Activated naive CD4-positive, alpha-beta T cell treated with anti-CD3 and anti-CD28 coated beads, Interleukin-2, amount 10 ng/mL, durations not matched to agents 7 days and 5 days (primary cell): ENCODE results near the gene FAM228A.

ENCODE experiments used
- CTCF ChIA-PET: fragments of 350-600 bp; sonication (Branson Sonifier 250); formaldehyde crosslinking; loops from one replicate; lab custom pipeline; 2021; ENCODE audit warnings: antibody characterized with exemption; lab: Charles Lee
- DNase-seq: peaks from one replicate; pipeline ENCODE4 v3.0.0-alpha.2; 2020
- H3K27ac Mint-ChIP-seq: one replicate; pipeline ENCODE4 v1.8.0; 2021; ENCODE audit warnings: mild to moderate bottlenecking, moderate library complexity, mixed read lengths
- H3K27me3 Mint-ChIP-seq: one replicate; pipeline ENCODE4 v1.8.0; 2021; ENCODE audit warnings: mild to moderate bottlenecking, mixed read lengths
- H3K36me3 Mint-ChIP-seq: one replicate; pipeline ENCODE4 v1.8.0; 2021; ENCODE audit warnings: mixed read lengths
- H3K4me1 Mint-ChIP-seq: one replicate; pipeline ENCODE4 v1.8.0; 2021; ENCODE audit warnings: mixed read lengths
- H3K4me3 Mint-ChIP-seq: one replicate; pipeline ENCODE4 v1.8.0; 2021; ENCODE audit warnings: mild to moderate bottlenecking, moderate library complexity, mixed read lengths
- H3K9me3 Mint-ChIP-seq: one replicate; pipeline ENCODE4 v1.8.0; 2021; ENCODE audit warnings: mixed read lengths

Gene FAM228A

DNA sequence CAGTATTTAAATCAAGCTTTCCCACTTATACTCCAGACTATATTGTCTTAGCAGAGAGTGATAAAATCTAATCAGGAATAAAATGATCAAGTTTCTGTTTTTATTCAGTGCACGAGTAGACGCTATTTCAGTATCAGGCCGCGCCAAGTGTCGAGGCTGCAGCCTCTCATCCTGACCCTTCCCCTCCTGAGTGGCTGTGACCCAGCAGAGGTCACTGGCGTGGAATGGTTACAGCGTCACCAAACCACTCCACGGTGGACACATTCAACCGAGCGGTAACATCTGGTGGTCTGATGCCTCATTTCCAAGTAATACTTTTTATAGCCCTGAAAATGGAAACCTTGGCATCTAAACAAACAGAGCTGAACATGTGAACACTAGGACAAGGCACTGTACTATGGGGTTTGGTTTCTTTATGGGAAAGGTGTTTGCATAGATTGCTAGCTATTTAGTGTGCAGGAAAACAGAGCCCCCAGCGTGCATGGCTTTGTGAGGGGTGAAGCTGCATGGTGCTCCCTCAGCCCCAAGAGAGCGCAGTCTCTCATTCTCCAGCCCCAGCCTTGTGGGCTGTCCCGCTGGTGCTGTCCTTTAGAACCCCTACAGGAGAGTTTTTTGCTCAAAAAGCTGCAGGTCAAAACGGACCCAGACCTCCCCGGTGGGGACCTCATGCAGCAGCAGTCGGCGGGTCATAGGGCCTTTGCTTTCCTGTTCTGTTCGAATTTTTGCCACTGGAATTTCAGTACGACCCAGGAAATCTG is 28.4 kb downstream of the FAM228A start:
- Mint-ChIP-seq H3K4me3 (no peak overlapping the region), H3K36me3 (peaks cover 40% of the 10 kb centered on the region), H3K9me3 (peaks cover 2% of the 10 kb centered on the region), H3K27me3 (no peaks in the 10 kb centered on the region), H3K27ac (no peak overlapping the region), H3K4me1 (no peaks in the 10 kb centered on the region)
- CTCF ChIA-PET: interaction anchor here (0.6 to 0.9 kb wide), 2 partner anchors 30 to 219 kb away, joined by 3 read pairs; no protein-coding TSS in a partner anchor
- no peak for DNase-seq

DNA sequence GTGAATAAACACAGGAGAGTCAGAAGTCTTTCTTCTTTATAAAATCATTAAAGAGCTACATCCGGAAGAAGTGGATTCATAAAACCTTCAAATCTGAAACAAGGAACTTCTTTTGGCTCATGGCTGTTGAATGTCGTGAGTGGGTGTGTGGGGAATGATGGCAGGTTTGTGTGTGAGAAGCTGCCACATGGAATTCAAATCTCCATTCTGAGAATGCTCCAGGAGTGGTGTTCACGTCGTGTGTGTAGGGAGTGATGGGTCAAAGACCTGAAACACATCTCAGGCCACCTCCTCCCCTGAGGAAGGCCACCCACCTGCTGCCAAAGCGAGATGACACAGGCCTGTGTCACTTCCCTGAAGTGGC is 28.9 kb downstream of the FAM228A start:
- peaks cover 42% of the 10 kb centered on the region for H3K36me3 Mint-ChIP-seq
- no peaks in the 10 kb centered on the region for H3K27me3 Mint-ChIP-seq
- H3K4me1 Mint-ChIP-seq: no peaks in the 10 kb centered on the region
- H3K9me3 Mint-ChIP-seq: peaks cover 2% of the 10 kb centered on the region
- no peak overlapping the region for H3K4me3 Mint-ChIP-seq
- H3K27ac Mint-ChIP-seq: peak overlapping the region; percentile 42
- no peak for DNase-seq
- CTCF ChIA-PET: interaction anchor here (0.6 kb wide), 1 partner anchor 219 kb away, joined by 3 read pairs; no protein-coding TSS in a partner anchor

DNA sequence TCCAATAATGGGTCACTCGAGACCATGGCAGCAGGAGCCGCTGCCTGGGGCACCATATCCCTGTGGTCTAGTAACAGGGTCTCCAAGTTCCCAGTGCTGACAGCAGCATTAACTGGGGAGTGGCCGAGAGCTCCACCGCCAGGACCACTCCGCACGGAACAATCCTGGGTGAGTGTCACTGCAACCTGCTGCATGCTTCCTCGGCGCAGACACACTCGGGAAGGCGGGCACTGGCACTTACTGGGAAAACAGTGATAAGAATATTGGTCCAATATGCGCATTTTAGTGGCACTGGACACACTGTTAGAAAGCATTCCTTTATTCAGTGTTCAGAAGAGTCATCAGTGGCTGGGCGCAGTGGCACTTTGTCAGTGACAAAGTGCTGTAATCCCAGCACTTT is 29.7 kb downstream of the FAM228A start:
- H3K9me3 Mint-ChIP-seq: no peaks in the 10 kb centered on the region

DNA sequence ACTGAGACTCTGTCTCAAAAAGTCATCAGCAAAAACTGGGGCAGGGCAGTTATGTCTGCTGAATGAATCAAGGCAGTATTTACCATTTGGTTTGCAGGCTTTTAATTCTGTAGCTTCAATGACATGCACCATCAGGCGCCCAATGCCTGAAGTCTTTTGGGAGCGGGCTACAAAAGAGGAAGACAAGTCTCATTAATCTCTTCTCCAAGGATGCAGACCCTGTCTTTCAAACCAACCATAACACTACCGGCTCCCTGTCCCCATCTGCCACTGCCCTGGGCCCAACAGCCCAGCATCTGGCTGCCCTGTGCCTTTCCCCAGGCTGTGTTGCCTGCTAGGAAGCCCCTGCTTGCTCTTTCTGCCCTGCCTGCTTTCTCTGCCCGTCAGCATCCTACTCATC is 30.3 kb downstream of the FAM228A start:
- H3K4me1 Mint-ChIP-seq: no peaks in the 10 kb centered on the region
- peak overlapping the region; percentile 78 for H3K27ac Mint-ChIP-seq
- CTCF ChIA-PET: no interaction called here
- H3K36me3 Mint-ChIP-seq: peaks cover 48% of the 10 kb centered on the region
- H3K4me3 Mint-ChIP-seq: no peak overlapping the region
- H3K9me3 Mint-ChIP-seq: no peaks in the 10 kb centered on the region
- DNase-seq: no peak
- H3K27me3 Mint-ChIP-seq: no peaks in the 10 kb centered on the region

More for the DNA sequence above, 29.7 kb downstream of the FAM228A start:
- no peaks in the 10 kb centered on the region for H3K27me3 Mint-ChIP-seq
- no peak overlapping the region for H3K4me3 Mint-ChIP-seq
- H3K4me1 Mint-ChIP-seq: no peaks in the 10 kb centered on the region
- CTCF ChIA-PET: no interaction called here
- H3K27ac Mint-ChIP-seq: no peak overlapping the region
- no peak for DNase-seq
- peaks cover 44% of the 10 kb centered on the region for H3K36me3 Mint-ChIP-seq

DNA sequence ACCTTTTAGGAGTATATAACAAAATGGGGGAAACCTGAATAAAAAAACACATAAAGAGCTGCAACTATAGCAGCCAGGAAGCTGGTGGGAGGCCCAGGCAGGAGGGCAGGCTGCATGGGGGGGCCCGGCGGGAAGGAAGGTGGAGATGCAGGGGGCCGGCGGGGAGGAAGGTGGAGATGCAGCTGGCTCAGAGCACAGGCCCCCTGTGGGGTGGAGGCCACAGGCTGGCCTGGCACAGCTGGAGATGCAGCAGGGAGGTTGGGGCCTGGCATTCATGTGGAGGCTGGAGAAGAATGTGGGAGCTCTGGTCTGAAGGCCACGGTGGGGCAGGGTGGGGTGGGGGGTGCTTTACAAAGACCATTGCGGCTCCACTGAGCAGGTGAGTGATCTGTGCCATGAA is 31.4 kb downstream of the FAM228A start:
- Mint-ChIP-seq H3K4me3 (no peak overlapping the region), H3K27ac (no peak overlapping the region), H3K9me3 (no peaks in the 10 kb centered on the region), H3K27me3 (no peaks in the 10 kb centered on the region), H3K36me3 (peaks cover 51% of the 10 kb centered on the region), H3K4me1 (no peaks in the 10 kb centered on the region)
- CTCF ChIA-PET: interaction anchor here (1.3 kb wide), 1 partner anchor 32 kb away, joined by 3 read pairs; the partner anchor contains the start of gene FAM228A
- DNase-seq: no peak

GRCh38 chr2:24206714-24207113 is 31.9 kb downstream of the FAM228A start:
- no peaks in the 10 kb centered on the region for H3K4me1 Mint-ChIP-seq
- no peak overlapping the region for H3K4me3 Mint-ChIP-seq
- H3K27ac Mint-ChIP-seq: no peak overlapping the region
- DNase-seq: no peak
- CTCF ChIA-PET: interaction anchor here (1.3 kb wide), 1 partner anchor 32 kb away, joined by 3 read pairs; the partner anchor contains the start of gene FAM228A
- peaks cover 49% of the 10 kb centered on the region for H3K36me3 Mint-ChIP-seq
- H3K27me3 Mint-ChIP-seq: no peaks in the 10 kb centered on the region
- no peaks in the 10 kb centered on the region for H3K9me3 Mint-ChIP-seq

DNA sequence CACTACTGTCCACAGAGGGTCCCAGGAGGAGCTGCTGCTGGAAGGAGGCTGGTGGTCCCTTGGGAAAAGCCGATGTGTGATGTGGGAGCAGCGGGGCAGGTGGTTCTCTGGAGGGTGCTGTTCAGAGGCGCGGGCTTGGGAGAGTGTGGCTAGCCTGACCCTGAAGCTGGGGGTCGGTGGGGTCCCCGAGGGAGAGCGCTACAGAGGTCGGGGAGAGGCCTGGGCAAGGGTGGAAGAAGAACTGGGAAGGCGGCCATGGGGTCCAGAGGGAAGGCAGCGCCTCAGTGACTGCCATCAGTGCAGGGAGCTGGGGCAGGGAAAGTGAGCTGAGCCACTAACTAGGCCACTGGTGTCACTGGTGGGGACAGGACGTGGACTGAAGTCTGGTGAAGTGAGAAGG is 32.5 kb downstream of the FAM228A start:
- DNase-seq: no peak
- Mint-ChIP-seq H3K4me3 (no peak overlapping the region), H3K9me3 (no peaks in the 10 kb centered on the region), H3K27me3 (no peaks in the 10 kb centered on the region), H3K36me3 (peaks cover 52% of the 10 kb centered on the region), H3K27ac (no peak overlapping the region), H3K4me1 (no peaks in the 10 kb centered on the region)
- CTCF ChIA-PET: interaction anchor here (1.3 kb wide), 1 partner anchor 33 kb away, joined by 3 read pairs; the partner anchor contains the start of gene FAM228A

DNA sequence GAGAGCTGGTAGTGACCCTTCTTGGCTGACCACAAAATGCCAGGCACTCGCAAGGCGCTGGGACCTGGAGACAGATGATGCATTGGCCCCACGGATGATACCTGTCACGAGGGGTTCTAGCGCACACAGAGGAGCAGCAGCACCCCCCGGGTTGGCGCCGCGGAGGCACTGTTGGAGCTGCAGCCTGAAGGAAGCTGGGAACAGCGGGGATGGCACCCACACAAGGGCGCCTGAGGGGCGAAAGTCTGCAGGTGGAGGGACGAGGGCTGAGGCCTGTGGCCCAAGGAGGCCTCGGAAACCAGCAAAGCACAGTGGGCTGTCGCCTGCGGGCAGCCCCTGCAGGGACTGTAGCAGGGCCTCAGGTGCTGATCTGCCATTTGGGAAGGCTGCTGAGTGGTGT is 33.6 kb downstream of the FAM228A start:
- no peak for DNase-seq
- H3K27ac Mint-ChIP-seq: no peak overlapping the region
- H3K9me3 Mint-ChIP-seq: no peaks in the 10 kb centered on the region
- no peaks in the 10 kb centered on the region for H3K4me1 Mint-ChIP-seq
- no peak overlapping the region for H3K4me3 Mint-ChIP-seq
- H3K27me3 Mint-ChIP-seq: no peaks in the 10 kb centered on the region
- H3K36me3 Mint-ChIP-seq: peaks cover 48% of the 10 kb centered on the region
- CTCF ChIA-PET: no interaction called here

- Mint-ChIP-seq H3K27ac (no peak overlapping the region), H3K4me3 (no peak overlapping the region), H3K36me3 (peaks cover 42% of the 10 kb centered on the region), H3K27me3 (no peaks in the 10 kb centered on the region), H3K9me3 (no peaks in the 10 kb centered on the region), H3K4me1 (no peaks in the 10 kb centered on the region)
- no peak for DNase-seq
- CTCF ChIA-PET: no interaction called here
These were observed 34.7 kb downstream of the FAM228A start for GRCh38 chr2:24209389-24210105.

DNA sequence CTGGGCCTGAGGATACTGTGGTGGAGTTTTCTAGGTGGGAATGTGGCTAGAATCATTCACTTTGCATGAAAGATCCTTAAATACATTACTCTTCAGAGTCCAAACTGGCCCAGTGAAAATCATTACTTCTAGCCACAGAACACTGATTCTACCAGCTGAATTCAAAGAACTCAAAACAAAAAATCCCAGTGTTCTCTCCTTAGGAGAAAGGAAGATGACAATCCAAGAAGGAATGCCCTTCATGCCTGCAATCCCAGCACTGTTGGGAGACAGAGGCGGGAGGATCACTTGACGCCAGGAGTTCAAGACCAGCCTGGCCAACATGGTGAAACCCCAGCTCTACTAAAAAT is 35.2 kb downstream of the FAM228A start:
- H3K36me3 Mint-ChIP-seq: peaks cover 43% of the 10 kb centered on the region
- H3K27me3 Mint-ChIP-seq: no peaks in the 10 kb centered on the region
- no peak overlapping the region for H3K4me3 Mint-ChIP-seq
- H3K4me1 Mint-ChIP-seq: peaks cover 4% of the 10 kb centered on the region
- CTCF ChIA-PET: interaction anchor here (0.6 kb wide), 1 partner anchor 81 kb away, joined by 3 read pairs; no protein-coding TSS in a partner anchor
- no peak for DNase-seq
- H3K9me3 Mint-ChIP-seq: no peaks in the 10 kb centered on the region
- H3K27ac Mint-ChIP-seq: no peak overlapping the region

- H3K9me3 Mint-ChIP-seq: no peaks in the 10 kb centered on the region
- no peak for DNase-seq
- H3K4me3 Mint-ChIP-seq: no peak overlapping the region
- no peaks in the 10 kb centered on the region for H3K27me3 Mint-ChIP-seq
- H3K36me3 Mint-ChIP-seq: peaks cover 41% of the 10 kb centered on the region
- no peak overlapping the region for H3K27ac Mint-ChIP-seq
- CTCF ChIA-PET: no interaction called here
- H3K4me1 Mint-ChIP-seq: peaks cover 7% of the 10 kb centered on the region
These were observed 35.9 kb downstream of the FAM228A start for GRCh38 chr2:24210723-24211122.

DNA sequence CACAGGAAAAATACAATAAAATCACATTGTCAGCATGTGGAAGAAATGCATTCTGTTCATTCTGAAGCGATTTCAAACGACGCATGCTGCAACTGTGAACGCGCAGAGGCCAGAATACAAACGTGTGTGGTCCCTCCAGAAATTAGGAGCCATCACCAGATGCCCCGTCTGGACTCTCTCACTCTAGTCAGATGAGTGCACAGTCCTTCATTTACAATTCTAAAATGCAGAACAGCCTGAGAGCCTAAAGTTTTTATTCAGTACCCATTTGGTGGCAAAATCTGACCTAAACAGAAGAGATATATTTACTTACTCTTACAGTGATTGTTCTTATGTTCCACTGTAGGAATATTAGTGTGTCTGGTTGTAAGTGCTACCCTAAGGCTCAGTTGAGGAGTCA is 36.6 kb downstream of the FAM228A start:
- Mint-ChIP-seq H3K9me3 (no peaks in the 10 kb centered on the region), H3K27ac (no peak overlapping the region), H3K36me3 (peaks cover 47% of the 10 kb centered on the region), H3K4me3 (no peak overlapping the region), H3K27me3 (no peaks in the 10 kb centered on the region), H3K4me1 (peaks cover 7% of the 10 kb centered on the region)
- DNase-seq: no peak
- CTCF ChIA-PET: no interaction called here

DNA sequence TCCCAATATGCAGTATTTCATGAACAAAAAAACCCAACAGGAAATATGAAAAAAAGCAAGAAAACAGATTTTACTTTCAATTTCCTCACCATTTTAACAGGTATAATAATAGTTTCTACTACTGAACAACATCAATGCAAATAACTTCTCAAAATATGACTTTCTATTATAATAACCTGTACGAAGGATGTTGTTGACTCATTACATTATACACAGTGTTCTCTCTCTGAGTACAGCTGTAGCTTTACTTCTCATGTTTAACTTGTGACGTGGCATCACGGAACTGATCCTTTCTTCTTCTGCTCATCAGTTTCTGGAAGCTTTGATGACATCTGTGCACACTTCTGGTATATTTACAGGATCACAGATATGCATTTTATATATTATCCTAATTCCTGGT is 40.0 kb downstream of the FAM228A start:
- CTCF ChIA-PET: interaction anchor here (1.1 kb wide), 1 partner anchor 12 kb away, joined by 3 read pairs; no protein-coding TSS in a partner anchor
- H3K9me3 Mint-ChIP-seq: no peaks in the 10 kb centered on the region
- H3K27me3 Mint-ChIP-seq: no peaks in the 10 kb centered on the region
- DNase-seq: no peak
- peaks cover 31% of the 10 kb centered on the region for H3K36me3 Mint-ChIP-seq
- H3K27ac Mint-ChIP-seq: no peak overlapping the region
- no peak overlapping the region for H3K4me3 Mint-ChIP-seq
- H3K4me1 Mint-ChIP-seq: peaks cover 7% of the 10 kb centered on the region

GRCh38 chr2:24220554-24221291 is 45.9 kb downstream of the FAM228A start:
- no peaks in the 10 kb centered on the region for H3K9me3 Mint-ChIP-seq
- CTCF ChIA-PET: no interaction called here
- no peak for DNase-seq
- H3K27ac Mint-ChIP-seq: no peak overlapping the region
- H3K4me1 Mint-ChIP-seq: no peaks in the 10 kb centered on the region
- no peak overlapping the region for H3K4me3 Mint-ChIP-seq
- no peaks in the 10 kb centered on the region for H3K27me3 Mint-ChIP-seq
- peaks cover 9% of the 10 kb centered on the region for H3K36me3 Mint-ChIP-seq
